ENCODE measurements around the gene DLL3. TPM values are rescaled to one million over a fixed set of nuclear protein-coding genes. Genes with fewer than 3 reads are reported as not detected.
A peak's percentile ranks its signal among the peaks of the same experiment; 100 is the strongest.

Gene DLL3
- polyA plus RNA-seq, 2 of the 4 experiments (the other 2 are of a cell fraction) = 6.7 to 6.8 TPM

DNA sequence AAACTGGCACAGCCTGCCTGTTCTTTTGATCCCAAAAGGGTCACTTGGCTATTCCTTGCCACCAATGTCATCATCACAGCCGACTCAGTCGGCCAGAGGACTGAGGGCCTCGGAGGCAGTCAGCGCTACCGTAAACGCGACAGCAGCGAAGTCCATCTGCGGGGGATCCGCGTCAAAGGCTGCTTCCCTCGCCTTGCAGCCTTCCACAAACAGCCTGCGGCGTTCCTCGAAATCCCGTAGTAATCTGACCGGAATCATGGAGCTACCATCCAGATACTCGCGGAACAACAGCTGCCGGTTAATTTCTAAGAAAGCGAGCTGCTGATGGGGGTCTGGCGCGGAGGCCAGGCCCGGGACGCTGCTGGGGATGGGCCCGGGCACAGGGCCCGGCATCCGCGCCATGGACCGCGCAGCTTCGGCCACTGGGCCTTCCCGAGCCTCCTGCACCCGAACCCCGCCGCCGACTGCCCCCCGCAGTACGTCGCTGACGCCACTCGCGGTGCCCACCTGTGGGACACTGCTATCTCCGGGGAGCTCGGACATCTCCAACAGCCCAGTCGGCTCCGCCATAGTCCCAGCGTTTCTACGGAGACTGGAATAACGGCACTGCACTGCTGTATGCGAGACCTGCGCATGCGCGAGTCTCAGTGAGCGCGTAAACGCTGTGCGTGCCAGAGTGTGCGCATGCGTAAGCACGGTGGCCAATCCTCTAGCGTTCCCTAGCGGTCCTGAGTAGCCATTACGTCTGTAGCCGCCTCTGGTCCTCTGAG lies 33.7 kb downstream of the DLL3 start, which contains the start of gene EID2B (continued):
- TF ChIP-seq MAZ (IDR thresholded peaks at IDR 0.05; ENCODE audit: borderline replicate concordance, low read depth, low read length) (no peak), MYC (IDR thresholded peaks at IDR 0.05; ENCODE audit: borderline replicate concordance, low read length) (peak; percentile 41; the same call in 1 of the 2 replicates), RNF2 (IDR thresholded peaks at IDR 0.05; ENCODE audit: borderline replicate concordance, low read depth) (peak; percentile 40; the same call in 1 of the 2 replicates), FOSL2 (IDR thresholded peaks at IDR 0.05) (no peak), FOSL2 (CRISPR knock-in tag; IDR thresholded peaks at IDR 0.05) (peak; percentile 3; the same call in 1 of the 2 replicates), TFCP2L1 (CRISPR knock-in tag; IDR thresholded peaks at IDR 0.05) (no peak), ZNF302 (CRISPR knock-in tag; IDR thresholded peaks at IDR 0.05) (no peak), E2F6 (IDR thresholded peaks at IDR 0.05; ENCODE audit: borderline replicate concordance, low read depth) (peak; percentile 72), CEBPB (IDR thresholded peaks at IDR 0.05) (no peak), ZC3H11A (IDR thresholded peaks at IDR 0.05) (no peak), ESRRA (IDR thresholded peaks at IDR 0.05; ENCODE audit: borderline replicate concordance, low read length) (0 out of 2 replicates have a peak, but pooled peaks have one; percentile 5), CHD2 (IDR thresholded peaks at IDR 0.05; ENCODE audit: low read length, partially characterized antibody) (no peak), BCL3 (IDR thresholded peaks at IDR 0.05) (peak; percentile 93), RFX5 (IDR thresholded peaks at IDR 0.05) (peak; percentile 22; the same call in 1 of the 2 replicates), CBX8 (IDR thresholded peaks at IDR 0.05) (no peak), POLR2A (IDR thresholded peaks at IDR 0.05; ENCODE audit: low read length) (peak; percentile 96)
- TF ChIP-seq, protein P1, sequence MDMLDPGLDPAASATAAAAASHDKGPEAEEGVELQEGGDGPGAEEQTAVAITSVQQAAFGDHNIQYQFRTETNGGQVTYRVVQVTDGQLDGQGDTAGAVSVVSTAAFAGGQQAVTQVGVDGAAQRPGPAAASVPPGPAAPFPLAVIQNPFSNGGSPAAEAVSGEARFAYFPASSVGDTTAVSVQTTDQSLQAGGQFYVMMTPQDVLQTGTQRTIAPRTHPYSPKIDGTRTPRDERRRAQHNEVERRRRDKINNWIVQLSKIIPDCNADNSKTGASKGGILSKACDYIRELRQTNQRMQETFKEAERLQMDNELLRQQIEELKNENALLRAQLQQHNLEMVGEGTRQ (IDR thresholded peaks at IDR 0.05) = no peak

- ATAC-seq (peak; percentile 5 to 39; a peak in 3 of 6 replicates), DNase-seq (ENCODE audit: low read depth in 1 of 2, low spot score in 1 of 2) (no peak), FAIRE-seq (no peak)
- TF ChIP-seq HOXB13 (CRISPR knock-in tag; IDR thresholded peaks at IDR 0.05; ENCODE audit: low read depth) = 0 out of 2 replicates have a peak, but pooled peaks have one; percentile 21
- TF ChIP-seq, protein P2, sequence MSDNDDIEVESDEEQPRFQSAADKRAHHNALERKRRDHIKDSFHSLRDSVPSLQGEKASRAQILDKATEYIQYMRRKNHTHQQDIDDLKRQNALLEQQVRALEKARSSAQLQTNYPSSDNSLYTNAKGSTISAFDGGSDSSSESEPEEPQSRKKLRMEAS (IDR thresholded peaks at IDR 0.05) = no peak
- Histone ChIP-seq H3K9me3 (no peaks in the 10 kb centered on the region), H3K4me3 (0 out of 3 replicates have a peak overlapping the region, but pooled peaks have one; percentile 3), H3K4me2 (peak overlapping the region; percentile 61), H3K4me1 (peaks cover 14% of the 10 kb centered on the region), H3K27ac (no peak overlapping the region; a peak in 1 of 6 replicates)
- CTCF ChIA-PET = interaction anchor here (0.6 to 14.2 kb wide), 40 partner anchors 9 to 831 kb away, joined by 3 to 299 read pairs (median 10); partner anchors contain the start of genes DLL3, MED29, PAF1 and PLEKHG2
- POLR2A ChIA-PET = interaction anchor here (0.6 to 3.4 kb wide), 9 partner anchors 52 to 301 kb away, joined by 3 to 40 read pairs (median 4); partner anchors contain the start of genes DYRK1B, RPS16, SUPT5H and TIMM50
- WGBS (ENCODE audit: missing lambda C conversion rate) = 28% methylated on average over 12 of the region's 12 CpGs
These were observed 34.3 kb downstream of the DLL3 start for GRCh38 chr19:39533003-39533512.

DNA sequence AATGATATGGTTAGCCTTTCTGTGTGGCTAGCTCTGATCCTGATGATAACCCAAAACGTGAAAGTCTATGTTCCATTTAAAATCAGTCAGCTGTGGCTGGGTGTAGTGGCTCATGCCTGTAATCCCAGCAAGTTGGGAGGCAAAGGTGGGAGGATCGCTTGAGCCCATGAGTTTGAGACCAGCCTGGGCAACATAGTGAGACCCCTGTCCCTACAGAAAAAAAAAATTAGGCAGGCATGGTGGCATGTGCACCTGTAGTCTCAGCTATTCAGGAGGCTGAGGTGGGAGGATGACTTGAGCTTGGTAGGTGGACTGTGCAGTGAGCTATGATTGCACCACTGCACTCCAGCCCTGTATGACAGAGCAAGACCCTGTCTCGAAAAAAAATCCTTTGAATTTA lies 35.0 kb downstream of the DLL3 start:
- peaks cover 21% of the 10 kb centered on the region for H3K4me1 ChIP-seq
- no peak for DNase-seq (ENCODE audit: low read depth in 1 of 2, low spot score in 1 of 2)
- no peak for FAIRE-seq
- H3K4me3 ChIP-seq = no peak overlapping the region
- no peaks in the 10 kb centered on the region for H3K9me3 ChIP-seq
- CTCF ChIA-PET = interaction anchor here (1.0 to 14.2 kb wide), 26 partner anchors 9 to 430 kb away, joined by 3 to 299 read pairs (median 21); partner anchors contain the start of genes DLL3, MED29, PAF1 and PLEKHG2
- H3K4me2 ChIP-seq = no peak overlapping the region
- H3K27ac ChIP-seq = no peak overlapping the region
- ATAC-seq = no peak
- POLR2A ChIA-PET = interaction anchor here (0.6 to 3.4 kb wide), 3 partner anchors 93 to 300 kb away, joined by 4 to 40 read pairs (median 18); partner anchors contain the start of genes DYRK1B and RPS16
- whole genome bisulfite sequencing (ENCODE audit: missing lambda C conversion rate) = 37% methylated on average over 3 of the region's 3 CpGs
- TF ChIP-seq RAD21 (conservative IDR thresholded peaks at IDR 0.05 in 1 of 2, IDR thresholded peaks at IDR 0.05 in 1 of 2) (no peak), EHMT2 (IDR thresholded peaks at IDR 0.05; ENCODE audit: low read depth) (no peak), HEYL (CRISPR knock-in tag; IDR thresholded peaks at IDR 0.05) (no peak), MAZ (IDR thresholded peaks at IDR 0.05; ENCODE audit: borderline replicate concordance, low read depth, low read length) (no peak), KDM5A (IDR thresholded peaks at IDR 0.05) (no peak), EP300 (IDR thresholded peaks at IDR 0.05) (no peak), EHF (CRISPR knock-in tag; IDR thresholded peaks at IDR 0.05) (no peak), E2F6 (IDR thresholded peaks at IDR 0.05; ENCODE audit: borderline replicate concordance, low read depth) (no peak), CHD2 (IDR thresholded peaks at IDR 0.05; ENCODE audit: low read length, partially characterized antibody) (no peak), MYC (IDR thresholded peaks at IDR 0.05; ENCODE audit: borderline replicate concordance, low read length) (no peak), NFE2L2 (conservative IDR thresholded peaks at IDR 0.05; ENCODE audit: low read length) (no peak)
